B cell (primary cell): ENCODE results near the gene MPZ. TPM values are rescaled to one million over a fixed set of nuclear protein-coding genes. Genes with fewer than 3 reads are reported as not detected.

Experiments
- ATAC-seq: fragments of 200-7000 bp; cut with Tn5 transposase; one replicate; pipeline ENCODE4 v1.10.0; 2021; ENCODE audit warnings: low read depth, mild to moderate bottlenecking, moderate number of reproducible peaks, moderate library complexity
- CTCF ChIA-PET: fragments of 350-600 bp; sonication (Branson Sonifier 250); formaldehyde crosslinking; loops from one replicate; lab custom pipeline; 2021; ENCODE audit warnings: antibody characterized with exemption, inconsistent platforms; lab: Charles Lee
- POLR2A ChIA-PET: fragments of 350-600 bp; sonication (Branson Sonifier 250); formaldehyde crosslinking; loops from one replicate; lab custom pipeline; 2021; ENCODE audit warnings: antibody characterized with exemption; lab: Charles Lee
- DNase-seq: peaks from one replicate; pipeline ENCODE4 v3.0.0; 2013
- H2AFZ ChIP-seq: 2 replicates; pipeline ENCODE4 v1.6.1; 2012; ENCODE audit warnings: mild to moderate bottlenecking, low read depth, low read length; ENCODE audit not compliant: insufficient read depth, poor library complexity, severe bottlenecking
- H3K27ac ChIP-seq, 2 donors: 1 replicate in 1 of 2; 2 replicates in 1 of 2; pipeline ENCODE4 v1.5.1; 2012 to 2013; ENCODE audit warnings: low read length in 2 of 2, mild to moderate bottlenecking in 2 of 2, moderate library complexity in 1 of 2
- H3K27me3 ChIP-seq, 4 experiments: fragments of 200-600 bp in 1 of 4; sonication (generic) in 1 of 4; replicated peaks in 1 of 4; 1 replicate in 2 of 4; 2 replicates in 2 of 4; pipeline versions ENCODE4 v1.6.1 to v1.7.0; 2013 to 2016; ENCODE audit warnings: low read length in 3 of 4, mild to moderate bottlenecking in 2 of 4, mixed read lengths in 1 of 4, moderate library complexity in 1 of 4; ENCODE audit not compliant: insufficient read depth in 4 of 4, control insufficient read depth in 3 of 4; ENCODE audit errors: control extremely low read depth in 1 of 4
- H3K36me3 ChIP-seq, 2 experiments: replicated peaks in 1 of 2; 1 replicate in 1 of 2; 2 replicates in 1 of 2; pipeline versions ENCODE4 v1.6.1 to v1.7.1; 2013; ENCODE audit warnings: low read length in 1 of 2; ENCODE audit not compliant: insufficient read depth in 2 of 2, control insufficient read depth in 1 of 2; ENCODE audit errors: control extremely low read depth in 1 of 2, extremely low read depth in 1 of 2
- H3K4me1 ChIP-seq, 2 donors: fragments of 200-600 bp in 1 of 2; sonication (generic) in 1 of 2; 1 replicate in 1 of 2; 2 replicates in 1 of 2; pipeline versions ENCODE4 v1.5.1 to v1.6.1; 2013 to 2017; ENCODE audit warnings: low read length in 2 of 2; ENCODE audit not compliant: control insufficient read depth in 2 of 2, insufficient read depth in 2 of 2
- H3K4me2 ChIP-seq: replicated peaks from 2 replicates; pipeline ENCODE3; 2012; ENCODE audit warnings: mild to moderate bottlenecking, low read depth, low read length; ENCODE audit not compliant: poor library complexity, severe bottlenecking
- H3K4me3 ChIP-seq, 5 experiments: fragments of 200-600 bp in 1 of 5; sonication (generic) in 1 of 5; 1 replicate in 3 of 5; 2 replicates in 2 of 5; pipeline versions ENCODE4 v1.5.1 to v1.7.0; 2011 to 2016; ENCODE audit warnings: low read length in 4 of 5, mild to moderate bottlenecking in 4 of 5, low read depth in 2 of 5, control low read depth in 1 of 5, moderate library complexity in 1 of 5; ENCODE audit not compliant: insufficient read depth in 1 of 5; ENCODE audit errors: control extremely low read depth in 1 of 5, extremely low read depth in 1 of 5
- H3K79me2 ChIP-seq: fragments of 200-600 bp; sonication (generic); one replicate; pipeline ENCODE4 v1.6.0; 2016; ENCODE audit warnings: low read length; ENCODE audit not compliant: control insufficient read depth, insufficient read depth
- H3K9ac ChIP-seq: fragments of 200-600 bp; sonication (generic); 2 replicates; pipeline ENCODE4 v1.6.1; 2017; ENCODE audit warnings: mild to moderate bottlenecking, low read length, moderate library complexity
- H3K9me3 ChIP-seq, 3 donors: one replicate each; pipeline versions ENCODE4 v1.6.1 to v1.7.1; 2013; ENCODE audit warnings: low read length in 2 of 3; ENCODE audit not compliant: control insufficient read depth in 2 of 3, insufficient read depth in 1 of 3; ENCODE audit errors: control extremely low read depth in 1 of 3
- H4K20me1 ChIP-seq: 2 replicates; pipeline ENCODE4 v1.6.0; 2012; ENCODE audit warnings: mild to moderate bottlenecking, low read length; ENCODE audit not compliant: insufficient read depth, control insufficient read depth, poor library complexity, severe bottlenecking
- H3K27ac Mint-ChIP-seq: one replicate; pipeline ENCODE4 v1.8.0; 2021; ENCODE audit warnings: mixed read lengths
- H3K27me3 Mint-ChIP-seq: one replicate; pipeline ENCODE4 v1.8.0; 2021; ENCODE audit warnings: mixed read lengths
- H3K4me1 Mint-ChIP-seq: one replicate; pipeline ENCODE4 v1.8.0; 2021; ENCODE audit warnings: mixed read lengths
- H3K4me3 Mint-ChIP-seq: one replicate; pipeline ENCODE4 v1.8.0; 2021; ENCODE audit warnings: mixed read lengths
- H3K9me3 Mint-ChIP-seq: one replicate; pipeline ENCODE4 v1.8.0; 2022; ENCODE audit warnings: mixed read lengths; ENCODE audit not compliant: insufficient read depth
- CTCF ChIP-seq: fragments of 200-600 bp; IDR thresholded peaks from one replicate; pipeline ENCODE4 v1.8.0; 2022; ENCODE audit warnings: antibody characterized with exemption, mild to moderate bottlenecking
- EZH2 ChIP-seq: IDR thresholded peaks from 2 replicates; pipeline ENCODE4 v1.6.1; 2012; ENCODE audit warnings: borderline replicate concordance, low read depth, mild to moderate bottlenecking, moderate library complexity, low read length; ENCODE audit not compliant: insufficient read depth, poor library complexity, severe bottlenecking
- WGBS: methylation state at CpG from one replicate; pipeline ENCODE4 v1.1.5; 2013; ENCODE audit warnings: missing lambda C conversion rate; ENCODE audit not compliant: insufficient coverage; 5-methylcytosine and 5-hydroxymethylcytosine counted together
- intact Hi-C: fragments of 100-400 bp; cut with micrococcal nuclease; formaldehyde crosslinking; loops from one replicate; pipeline ENCODE4 v1.10.0; 2022
- polyA plus RNA-seq: library from polyadenylated mRNA; depleted of rRNA; stranded (reverse); fragments of >200 nt; gene quantifications from 2 replicates; pipeline ENCODE4 v1.2.3, GENCODE V29; 2012
- total RNA-seq, 2 donors: library from RNA; stranded (reverse); fragments of 120-200 nt in 1 of 2; gene quantifications; 1 replicate in 1 of 2; 2 replicates in 1 of 2; pipeline versions ENCODE4 v1.2.3 to v1.2.4, GENCODE V29; 2013 to 2022

MPZ gene
- total and polyA plus RNA-seq, 2 donors (not counting 1 experiment from before 2014, with no cell fraction given) = 4.3 to 12.9 TPM

- WGBS = 78% methylated on average over 1 of the region's 3 CpGs
- ChIA-PET CTCF (interaction anchor here (1.1 to 1.3 kb wide), 2 partner anchors 14 to 18 kb away, joined by 3 to 5 read pairs; no protein-coding TSS in a partner anchor), POLR2A (interaction anchor here (0.5 kb wide), 1 partner anchor 236 kb away, joined by 3 read pairs; no protein-coding TSS in a partner anchor)
- no peak overlapping the region for H3K27ac Mint-ChIP-seq
- Histone ChIP-seq H3K36me3 (no peaks in the 10 kb centered on the region), H2AFZ (no peak overlapping the region), H3K9me3 (no peaks in the 10 kb centered on the region), H3K27me3 (peaks cover 0 to 2% (median 0%) of the 10 kb centered on the region in 4 experiments), H3K4me3 (no peak overlapping the region), H3K4me1 (no peaks in the 10 kb centered on the region), H3K4me2 (no peak overlapping the region), H3K79me2 (no peaks in the 10 kb centered on the region), H3K27ac (no peak overlapping the region), H3K9ac (no peak overlapping the region), H4K20me1 (no peaks in the 10 kb centered on the region)
- H3K9me3 Mint-ChIP-seq = no peaks in the 10 kb centered on the region
- intact Hi-C loops = no loop called here
- no peak for DNase-seq
- H3K27me3 Mint-ChIP-seq = peaks cover 22% of the 10 kb centered on the region
- no peak for ATAC-seq
- H3K4me3 Mint-ChIP-seq = no peak overlapping the region
- H3K4me1 Mint-ChIP-seq = no peaks in the 10 kb centered on the region
- TF ChIP-seq CTCF (no peak), EZH2 (no peak)
Observed at GRCh38 chr1:161273402-161273801, 36.4 kb downstream of the MPZ start.

GRCh38 chr1:161267321-161267720 is 42.4 kb downstream of the MPZ start:
- H3K27ac Mint-ChIP-seq = no peak overlapping the region

More at GRCh38 chr1:161267321-161267720, 42.4 kb downstream of the MPZ start:
- ATAC-seq (no peak), DNase-seq (no peak)
- 10% methylated on average over 3 of the region's 3 CpGs for WGBS
- Mint-ChIP-seq H3K9me3 (no peaks in the 10 kb centered on the region), H3K4me3 (no peak overlapping the region), H3K27me3 (peaks cover 15% of the 10 kb centered on the region), H3K4me1 (peaks cover 10% of the 10 kb centered on the region)
- intact Hi-C loops = no loop called here
- Histone ChIP-seq H3K9ac (no peak overlapping the region), H3K36me3 (no peaks in the 10 kb centered on the region), H3K4me1 (peaks cover 4% of the 10 kb centered on the region in 2 donors), H3K4me3 (no peak overlapping the region), H3K79me2 (no peaks in the 10 kb centered on the region), H3K27ac (no peak overlapping the region), H3K4me2 (no peak overlapping the region), H3K9me3 (no peaks in the 10 kb centered on the region), H3K27me3 (peaks cover 0 to 8% (median 3%) of the 10 kb centered on the region in 4 experiments), H4K20me1 (no peaks in the 10 kb centered on the region), H2AFZ (no peak overlapping the region)
- no peak for TF ChIP-seq CTCF
- no peak for TF ChIP-seq EZH2
- ChIA-PET POLR2A (no interaction called here), CTCF (no interaction called here)
